HG02642 (cell line): ENCODE measurements around the gene ERGIC1.

Source experiments
- ATAC-seq: cut with Tn5 transposase; IDR thresholded peaks from one replicate; pipeline ENCODE4 v1.9.1; 2021; ENCODE audit warnings: mild to moderate bottlenecking; ENCODE audit not compliant: unreplicated experiment, poor library complexity

The ERGIC1 gene

GRCh38 chr5:172999974-173000373 lies 165.9 kb downstream of the ERGIC1 start:
- ATAC-seq, result no peak

DNA sequence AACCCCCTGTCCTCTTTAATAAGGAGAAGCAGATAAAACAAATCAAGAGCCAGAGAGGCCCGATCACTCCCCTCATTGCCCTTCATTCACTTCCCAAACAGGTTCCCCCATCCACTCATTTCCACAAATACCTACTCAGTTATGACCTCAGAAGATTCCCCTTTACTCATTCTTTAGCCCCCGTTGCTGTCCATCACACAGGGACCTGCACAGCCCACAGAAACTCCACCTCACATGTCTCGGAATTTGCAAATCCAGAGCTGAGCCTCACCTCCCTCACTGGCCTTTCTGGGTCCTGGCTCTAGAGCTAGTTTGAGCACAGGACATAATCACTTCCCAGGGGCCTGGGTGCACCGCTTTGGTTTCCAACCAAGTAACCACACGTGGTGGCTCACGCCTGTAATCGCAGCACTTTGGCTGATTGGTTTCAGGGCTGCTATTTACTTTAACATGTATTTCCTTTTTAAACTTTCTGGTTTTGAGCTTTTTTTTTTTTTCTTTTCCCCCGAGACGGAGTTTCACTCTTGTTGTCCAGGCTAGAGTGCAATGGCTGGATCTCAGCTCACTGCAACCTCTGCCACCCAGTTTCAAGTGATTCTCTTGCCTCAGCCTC lies 167.3 kb downstream of the ERGIC1 start:
- ATAC-seq, result no peak
